ENCODE measurements around the gene MAP2K5.

Gene MAP2K5

GRCh38 chr15:67845974-67846373 is 303.5 kb downstream of the MAP2K5 start:
- no peak for DNase-seq

GRCh38 chr15:67849538-67849937 is 307.0 kb downstream of the MAP2K5 start:
- DNase-seq, result no peak

- no peak for DNase-seq
Observed at GRCh38 chr15:67850336-67850735, 307.8 kb downstream of the MAP2K5 start.

- DNase-seq, result peak; percentile 70 to 73
Observed at GRCh38 chr15:67850994-67851571, 308.6 kb downstream of the MAP2K5 start.

- DNase-seq, result no peak
Observed at GRCh38 chr15:67852418-67852817, 309.9 kb downstream of the MAP2K5 start.

- DNase-seq, result no peak
Observed at GRCh38 chr15:67853454-67853853, 311.0 kb downstream of the MAP2K5 start.

GRCh38 chr15:67854358-67854757 is 311.9 kb downstream of the MAP2K5 start:
- DNase-seq, result no peak

- DNase-seq, result no peak
Observed at GRCh38 chr15:67855842-67856241, 313.3 kb downstream of the MAP2K5 start.

Data from Kasumi-1 (cell line).